Pericardium fibroblast (primary cell): ENCODE results near the gene CNOT2. TPM values are rescaled to one million over a fixed set of nuclear protein-coding genes. Genes with fewer than 3 reads are reported as not detected.

Experiments used
- total RNA-seq: library from RNA; depleted of rRNA; stranded (reverse); fragments of >200 nt; gene quantifications from 2 replicates; pipeline ENCODE4 v1.2.3, GENCODE V29; 2015

Gene CNOT2
- total RNA-seq = 49.7 and 67.2 TPM in 2 replicates

DNA sequence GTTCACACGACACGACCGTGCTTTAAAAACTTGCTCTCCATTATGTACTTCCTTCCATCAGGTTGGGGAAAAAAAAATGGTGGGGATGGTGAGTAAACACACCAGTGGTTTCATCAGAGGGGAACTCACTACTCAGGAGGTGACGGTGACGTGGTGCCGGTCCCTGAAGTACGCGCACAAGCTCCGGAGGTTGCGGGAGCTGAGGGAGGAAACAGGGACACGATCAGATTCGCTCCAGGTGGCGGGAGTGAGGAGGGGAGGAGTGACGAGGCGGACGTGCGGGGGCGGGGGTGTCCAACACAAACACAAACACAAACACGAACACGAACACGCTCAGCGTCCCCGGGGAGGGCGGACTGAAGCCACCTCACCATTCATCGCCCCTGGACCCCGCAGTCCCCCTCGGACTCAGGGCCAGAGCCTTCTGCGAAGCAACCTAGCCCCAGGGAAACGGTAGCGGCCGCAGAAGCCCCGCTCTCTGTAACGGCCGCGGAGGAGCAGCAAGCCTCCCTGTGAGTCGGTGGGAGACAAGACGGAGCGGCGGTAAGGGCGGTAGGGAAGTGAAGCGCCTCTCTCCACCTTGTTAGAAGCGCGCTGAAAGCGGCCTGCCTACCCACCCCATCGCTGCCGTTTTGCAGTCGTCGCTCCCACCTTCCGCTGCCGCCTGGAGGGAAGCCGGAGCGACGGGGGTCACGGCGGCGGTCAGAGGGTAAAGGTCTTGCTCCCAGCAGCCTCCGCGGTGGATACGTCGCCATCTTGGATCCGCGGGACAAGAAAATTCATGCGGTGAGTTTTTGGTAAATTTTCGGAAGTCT, at the start of gene CNOT2:
Gene CNOT2, plus strand, starts transcription at position 739 of the 815 bp plus-strand sequence. CDS start 34,794 bp downstream, outside the sequence.

GRCh38 chr12:70365648-70366518, 122.7 kb downstream of the CNOT2 start, which contains the start of gene KCNMB4:
KCNMB4 (plus strand) TSS chr12:70366290; CDS start chr12:70366735, 445 bp downstream.

Other genes starting within 250 kb of the CNOT2 start
- gene KCNMB4, start 122.9 kb downstream of the CNOT2 start, total RNA-seq = 3.5 and 4.7 TPM in 2 replicates